Pancreas (tissue), 10 donors: ENCODE measurements around the gene ZFYVE9. TPM values are rescaled to one million over a fixed set of nuclear protein-coding genes. Genes with fewer than 3 reads are reported as not detected.
"Not testable (repeated sequence)": the region's sequence is repeated elsewhere in the genome, so short reads cannot be mapped to it uniquely, and the experiment has no call there.

Experiments
- ATAC-seq, 4 donors: fragments of 200-7000 bp; cut with Tn5 transposase; one replicate each; pipeline versions ENCODE4 v1.8.0 to v1.9.1; 2020; ENCODE audit warnings: mild to moderate bottlenecking in 4 of 4, moderate library complexity in 4 of 4
- DNase-seq, 6 donors: peaks; one replicate each; pipeline ENCODE4 v3.0.0-alpha.2; 2020
- FAIRE-seq: peaks from 2 replicates; lab custom pipeline; 2012; peaks lifted over from hg19 to GRCh38; lab: Jason Lieb, UNC
- H3K27ac ChIP-seq, 4 donors: fragments of 200-600 bp; sonication (generic); 1 replicate in 3 of 4; 2 replicates in 1 of 4; pipeline versions ENCODE4 v1.5.0 to v1.8.0; 2020
- H3K27me3 ChIP-seq, 4 donors: fragments of 200-600 bp; one replicate each; pipeline ENCODE4 v1.8.0; 2021
- H3K36me3 ChIP-seq, 3 donors: fragments of 200-600 bp; sonication (generic) in 1 of 3; one replicate each; pipeline versions ENCODE4 v1.5.0 to v1.8.0; 2020 to 2021
- H3K4me1 ChIP-seq, 3 donors: fragments of 200-600 bp; one replicate each; pipeline ENCODE4 v1.8.0; 2021
- H3K4me3 ChIP-seq, 4 donors: fragments of 200-600 bp; sonication (generic) in 2 of 4; one replicate each; pipeline versions ENCODE4 v1.5.0 to v1.8.0; 2020 to 2021
- H3K9me3 ChIP-seq, 4 donors: fragments of 200-600 bp; one replicate each; pipeline ENCODE4 v1.8.0; 2021
- WGBS, 2 donors: extraction: QIAGEN DNeasy Blood & Tissue Kit; methylation state at CpG; one replicate each; pipeline ENCODE4 v1.1.7; 2013; 5-methylcytosine and 5-hydroxymethylcytosine counted together
- intact Hi-C, 3 donors: fragments of 100-400 bp; cut with DNase I; formaldehyde crosslinking; loops; one replicate each; pipeline versions ENCODE4 v1.11.1 to v1.14.2; 2022
- polyA plus RNA-seq, 2 donors: library from polyadenylated mRNA; stranded (reverse); fragments of 200-250 nt; gene quantifications; one replicate each; pipeline ENCODE4 v1.2.3, GENCODE V29; 2013
- total RNA-seq, 6 donors: library from RNA; stranded (reverse); fragmentation: NEBNext Ultra II Directional in 4 of 6; extraction: Animal tissue kit (Norgen Biotek cat#: 25700) in 4 of 6; gene quantifications; one replicate each; pipeline versions ENCODE4 v1.2.1 to v1.2.4, GENCODE V29; 2021 to 2023
- TF ChIP-seq, protein P1 (sequence below), 4 donors: fragments of 200-600 bp; sonication (generic) in 3 of 4; IDR thresholded peaks; one replicate each; pipeline versions ENCODE4 v1.5.0 to v1.8.0; 2021; ENCODE audit warnings: antibody characterized with exemption in 4 of 4
- donor health status: healthy with polysubstance abuse.
- donor health status: DM: no; HTN: no; CAD: no; lungs with moderate emphysema.
- donor health status: DM: no; HTN: no; CAD: no.
- donor health status: control.
- donor health status: control.
- donor health status: Bipolar disorder and iron deficiency.
- donor health status: DM: yes; HTN: yes; CAD: no.
- donor health status: DM: no; HTN: no; CAD: no.
- donor health status: DM: no; HTN: no; CAD: no.
- donor health status: DM: yes; HTN: yes; CAD: no.

Gene ZFYVE9
- total and polyA plus RNA-seq, 8 donors: 3.0 to 16.9 (median 13.2) TPM

DNA sequence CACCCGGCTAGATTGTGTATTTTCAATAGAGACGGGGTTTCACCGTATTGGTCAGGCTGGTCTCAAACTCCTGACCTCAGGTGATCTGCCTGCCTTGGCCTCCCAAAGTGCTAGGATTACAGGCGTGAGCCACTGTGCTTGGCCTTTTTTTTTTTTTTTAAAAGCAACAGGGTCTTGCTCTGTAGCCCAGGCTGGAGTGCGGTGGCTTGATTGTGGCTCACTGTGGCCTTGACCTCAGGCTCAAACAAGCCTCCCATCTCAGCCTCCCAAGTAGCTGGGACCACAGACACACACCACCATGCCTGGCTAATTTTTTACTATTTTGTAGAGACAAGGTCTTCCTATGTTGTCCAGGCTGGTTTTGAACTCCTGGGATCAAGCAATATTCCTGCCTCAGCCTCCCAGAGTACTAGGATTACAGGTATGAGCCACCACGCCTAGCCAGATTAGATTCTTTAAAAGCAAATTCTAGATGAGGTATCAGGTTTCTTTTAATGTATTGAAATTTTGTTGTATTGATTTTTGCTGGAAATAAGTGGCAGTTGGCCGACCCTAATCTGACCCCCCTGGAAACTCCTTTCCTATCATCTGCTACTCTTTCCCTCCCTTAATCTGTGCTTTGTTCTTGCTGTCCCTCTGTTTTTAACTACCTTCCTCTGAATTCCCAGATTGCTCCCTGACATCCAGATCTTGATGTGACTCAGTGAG, 26.6 kb downstream of the ZFYVE9 start:
- Histone ChIP-seq H3K4me3 (no peak overlapping the region), H3K9me3 (no peaks in the 10 kb centered on the region), H3K36me3 (no peaks in the 10 kb centered on the region), H3K27me3 (no peaks in the 10 kb centered on the region), H3K27ac (no peak overlapping the region), H3K4me1 (no peaks in the 10 kb centered on the region)
- WGBS, 2 donors: 84 to 86% methylated on average over 7 of the region's 7 CpGs
- intact Hi-C loops: no loop called here
- DNase-seq: no peak
- TF ChIP-seq, protein P1, sequence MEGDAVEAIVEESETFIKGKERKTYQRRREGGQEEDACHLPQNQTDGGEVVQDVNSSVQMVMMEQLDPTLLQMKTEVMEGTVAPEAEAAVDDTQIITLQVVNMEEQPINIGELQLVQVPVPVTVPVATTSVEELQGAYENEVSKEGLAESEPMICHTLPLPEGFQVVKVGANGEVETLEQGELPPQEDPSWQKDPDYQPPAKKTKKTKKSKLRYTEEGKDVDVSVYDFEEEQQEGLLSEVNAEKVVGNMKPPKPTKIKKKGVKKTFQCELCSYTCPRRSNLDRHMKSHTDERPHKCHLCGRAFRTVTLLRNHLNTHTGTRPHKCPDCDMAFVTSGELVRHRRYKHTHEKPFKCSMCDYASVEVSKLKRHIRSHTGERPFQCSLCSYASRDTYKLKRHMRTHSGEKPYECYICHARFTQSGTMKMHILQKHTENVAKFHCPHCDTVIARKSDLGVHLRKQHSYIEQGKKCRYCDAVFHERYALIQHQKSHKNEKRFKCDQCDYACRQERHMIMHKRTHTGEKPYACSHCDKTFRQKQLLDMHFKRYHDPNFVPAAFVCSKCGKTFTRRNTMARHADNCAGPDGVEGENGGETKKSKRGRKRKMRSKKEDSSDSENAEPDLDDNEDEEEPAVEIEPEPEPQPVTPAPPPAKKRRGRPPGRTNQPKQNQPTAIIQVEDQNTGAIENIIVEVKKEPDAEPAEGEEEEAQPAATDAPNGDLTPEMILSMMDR (IDR thresholded peaks at IDR 0.05): no peak
- no peak for FAIRE-seq
- ATAC-seq: no peak

GRCh38 chr1:52171149-52171548, 29.3 kb downstream of the ZFYVE9 start:
- H3K4me1 ChIP-seq, H3K4me3 ChIP-seq, H3K27ac ChIP-seq, DNase-seq, ATAC-seq, FAIRE-seq, H3K9me3 ChIP-seq, H3K27me3 ChIP-seq, H3K36me3 ChIP-seq, intact Hi-C loops: not testable (repeated sequence)
- 98 to 99% methylated on average over 4 of the region's 5 CpGs for WGBS, 2 donors

DNA sequence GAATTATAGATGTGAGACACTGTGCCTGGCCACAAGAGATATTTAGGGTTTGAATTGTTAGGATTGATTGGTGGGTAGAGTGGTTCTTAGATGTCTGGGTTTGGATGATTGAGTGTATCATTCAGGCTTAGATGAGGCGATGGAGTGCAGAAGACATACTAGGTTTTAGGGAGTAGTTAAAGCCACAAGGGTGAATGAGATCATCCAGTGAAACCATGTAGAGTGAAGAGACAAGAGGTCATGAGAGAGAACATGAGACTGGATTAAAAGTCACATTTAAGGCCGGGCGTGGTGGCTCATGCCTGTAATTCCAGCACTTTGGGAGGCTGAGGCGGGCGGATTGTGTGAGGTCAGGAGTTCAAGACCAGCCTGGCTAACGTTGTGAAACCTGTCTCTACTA, 37.2 kb downstream of the ZFYVE9 start:
- FAIRE-seq: no peak

GRCh38 chr1:52180176-52180575, 38.3 kb downstream of the ZFYVE9 start:
- Histone ChIP-seq H3K36me3 (no peaks in the 10 kb centered on the region), H3K4me1 (peaks cover 0 to 6% (median 5%) of the 10 kb centered on the region in 3 donors), H3K27ac (no peak overlapping the region), H3K27me3 (no peaks in the 10 kb centered on the region), H3K4me3 (no peak overlapping the region), H3K9me3 (no peaks in the 10 kb centered on the region)
- intact Hi-C loops: no loop called here
- no peak for FAIRE-seq
- DNase-seq: no peak
- WGBS, 2 donors: 48 to 54% methylated on average over 3 of the region's 3 CpGs
- ATAC-seq: no peak
- TF ChIP-seq, protein P1 (IDR thresholded peaks at IDR 0.05): no peak

More for the DNA sequence above, 37.2 kb downstream of the ZFYVE9 start:
- no peaks in the 10 kb centered on the region for H3K27me3 ChIP-seq
- DNase-seq (no peak), ATAC-seq (no peak)
- no peak overlapping the region for H3K27ac ChIP-seq
- intact Hi-C loops: no loop called here
- H3K4me1 ChIP-seq: no peaks in the 10 kb centered on the region
- TF ChIP-seq, protein P1 (IDR thresholded peaks at IDR 0.05): no peak
- H3K4me3 ChIP-seq: no peak overlapping the region
- H3K36me3 ChIP-seq: no peaks in the 10 kb centered on the region
- no peaks in the 10 kb centered on the region for H3K9me3 ChIP-seq
- WGBS, 2 donors: 73 to 75% methylated on average over 6 of the region's 6 CpGs

DNA sequence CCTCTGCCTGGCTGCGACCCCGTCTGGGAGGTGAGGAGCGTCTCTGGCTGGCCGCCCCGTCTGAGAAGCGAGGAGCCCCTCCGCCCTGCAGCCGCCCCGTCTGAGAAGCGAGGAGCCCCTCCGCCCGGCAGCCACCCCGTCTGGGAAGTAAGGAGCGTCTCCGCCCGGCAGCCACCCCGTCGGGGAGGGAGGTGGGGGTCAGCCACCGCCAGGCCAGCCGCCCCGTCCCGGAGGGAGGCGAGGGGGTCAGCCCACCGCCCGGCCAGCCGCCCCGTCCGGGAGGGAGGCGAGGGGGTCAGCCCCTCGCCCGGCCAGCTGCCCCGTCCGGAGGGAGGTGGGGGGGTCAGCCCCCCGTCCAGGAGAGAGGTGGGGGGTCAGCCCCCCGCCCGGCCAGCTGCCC, 39.9 kb downstream of the ZFYVE9 start:
- H3K4me1 ChIP-seq, H3K27ac ChIP-seq, H3K4me3 ChIP-seq, intact Hi-C loops, FAIRE-seq, H3K9me3 ChIP-seq, H3K36me3 ChIP-seq, H3K27me3 ChIP-seq, ATAC-seq: not testable (repeated sequence)
- 98 to 99% methylated on average over 19 to 36 of the region's 36 CpGs for WGBS, 2 donors
- peak in 1 of 6 donors; percentile 62 for DNase-seq

DNA sequence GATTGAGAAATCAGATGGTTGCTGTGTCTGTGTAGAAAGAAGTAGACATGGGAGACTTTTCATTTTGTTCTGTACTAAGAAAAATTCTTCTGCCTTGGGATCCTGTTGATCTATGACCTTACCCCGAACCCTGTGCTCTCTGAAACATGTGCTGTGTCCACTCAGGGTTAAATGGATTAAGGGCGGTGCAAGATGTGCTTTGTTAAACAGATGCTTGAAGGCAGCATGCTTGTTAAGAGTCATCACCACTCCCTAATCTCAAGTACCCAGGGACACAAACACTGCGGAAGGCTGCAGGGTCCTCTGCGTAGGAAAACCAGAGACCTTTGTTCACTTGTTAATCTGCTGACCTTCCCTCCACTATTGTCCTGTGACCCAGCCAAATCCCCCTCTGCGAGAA, 40.4 kb downstream of the ZFYVE9 start:
- 71 to 79% methylated on average over 5 of the region's 5 CpGs for WGBS, 2 donors

More for the DNA sequence above, 40.4 kb downstream of the ZFYVE9 start:
- H3K9me3 ChIP-seq, intact Hi-C loops, H3K4me1 ChIP-seq, FAIRE-seq, H3K4me3 ChIP-seq, H3K27ac ChIP-seq, DNase-seq, H3K36me3 ChIP-seq, ATAC-seq, H3K27me3 ChIP-seq: not testable (repeated sequence)
